ENCODE data around the gene ARID1B. TPM values are rescaled to one million over a fixed set of nuclear protein-coding genes. Genes with fewer than 3 reads are reported as not detected.
A peak's percentile ranks its signal among the peaks of the same experiment; 100 is the strongest.

ARID1B gene
- total RNA-seq, 2 donors from 2014 or later = 62.9 to 71.6 TPM

GRCh38 chr6:157066781-157067491 is 289.8 kb downstream of the ARID1B start:
- Mint-ChIP-seq H3K4me3 (peak overlapping the region in 1 of 2 donors; percentile 30), H3K9me3 (no peaks in the 10 kb centered on the region), H3K4me1 (ENCODE audit: low read depth) (peaks cover 70% of the 10 kb centered on the region), H3K27ac (no peak overlapping the region), H3K36me3 (ENCODE audit: insufficient read depth in 2 of 2) (no peaks in the 10 kb centered on the region), H3K27me3 (ENCODE audit: low read depth) (no peaks in the 10 kb centered on the region)
- no peak for ATAC-seq (replicated peaks in 1 of 2)
- no peak for DNase-seq

GRCh38 chr6:157067507-157067906 is 290.3 kb downstream of the ARID1B start:
- Mint-ChIP-seq H3K36me3 (ENCODE audit: insufficient read depth in 2 of 2) (no peaks in the 10 kb centered on the region), H3K9me3 (no peaks in the 10 kb centered on the region), H3K4me1 (ENCODE audit: low read depth) (peaks cover 70% of the 10 kb centered on the region), H3K27me3 (ENCODE audit: low read depth) (no peaks in the 10 kb centered on the region), H3K27ac (no peak overlapping the region), H3K4me3 (no peak overlapping the region)
- ATAC-seq (replicated peaks in 1 of 2) (no peak), DNase-seq (no peak)

- Mint-ChIP-seq H3K9me3 (no peaks in the 10 kb centered on the region), H3K27me3 (ENCODE audit: low read depth) (no peaks in the 10 kb centered on the region), H3K4me1 (ENCODE audit: low read depth) (peaks cover 60% of the 10 kb centered on the region), H3K36me3 (ENCODE audit: insufficient read depth in 2 of 2) (peaks cover 0 to 3% of the 10 kb centered on the region in 2 donors), H3K4me3 (peak overlapping the region; percentile 53 to 88), H3K27ac (peak overlapping the region; percentile 80)
- DNase-seq (no peak), ATAC-seq (replicated peaks in 1 of 2) (peak; percentile 93 to 94)
These were observed 291.6 kb downstream of the ARID1B start for GRCh38 chr6:157068691-157069324.

GRCh38 chr6:157069585-157069984 is 292.4 kb downstream of the ARID1B start:
- H3K4me3 Mint-ChIP-seq = peak overlapping the region; percentile 40 to 62

GRCh38 chr6:157070403-157071107 is 293.4 kb downstream of the ARID1B start:
- H3K27ac Mint-ChIP-seq = no peak overlapping the region
- DNase-seq = no peak
- H3K9me3 Mint-ChIP-seq = no peaks in the 10 kb centered on the region
- no peak overlapping the region for H3K4me3 Mint-ChIP-seq
- peaks cover 61% of the 10 kb centered on the region for H3K4me1 Mint-ChIP-seq (ENCODE audit: low read depth)
- peaks cover 0 to 3% of the 10 kb centered on the region in 2 donors for H3K36me3 Mint-ChIP-seq (ENCODE audit: insufficient read depth in 2 of 2)
- no peaks in the 10 kb centered on the region for H3K27me3 Mint-ChIP-seq (ENCODE audit: low read depth)
- ATAC-seq (replicated peaks in 1 of 2) = no peak

More at GRCh38 chr6:157069585-157069984, 292.4 kb downstream of the ARID1B start:
- H3K27me3 Mint-ChIP-seq (ENCODE audit: low read depth) = no peaks in the 10 kb centered on the region
- ATAC-seq (replicated peaks in 1 of 2) (no peak), DNase-seq (no peak)
- H3K27ac Mint-ChIP-seq = peak overlapping the region; percentile 50
- peaks cover 55% of the 10 kb centered on the region for H3K4me1 Mint-ChIP-seq (ENCODE audit: low read depth)
- peaks cover 0 to 3% of the 10 kb centered on the region in 2 donors for H3K36me3 Mint-ChIP-seq (ENCODE audit: insufficient read depth in 2 of 2)
- no peaks in the 10 kb centered on the region for H3K9me3 Mint-ChIP-seq

GRCh38 chr6:157072128-157072527 is 294.9 kb downstream of the ARID1B start:
- Mint-ChIP-seq H3K36me3 (ENCODE audit: insufficient read depth in 2 of 2) (peaks cover 0 to 3% of the 10 kb centered on the region in 2 donors), H3K9me3 (no peaks in the 10 kb centered on the region), H3K27me3 (ENCODE audit: low read depth) (no peaks in the 10 kb centered on the region), H3K4me3 (no peak overlapping the region), H3K27ac (no peak overlapping the region), H3K4me1 (ENCODE audit: low read depth) (peaks cover 62% of the 10 kb centered on the region)
- ATAC-seq (replicated peaks in 1 of 2) (no peak), DNase-seq (no peak)

- H3K27me3 Mint-ChIP-seq (ENCODE audit: low read depth) = no peaks in the 10 kb centered on the region
- DNase-seq (no peak), ATAC-seq (replicated peaks in 1 of 2) (no peak)
- no peak overlapping the region for H3K27ac Mint-ChIP-seq
- no peak overlapping the region for H3K4me3 Mint-ChIP-seq
- peaks cover 0 to 3% of the 10 kb centered on the region in 2 donors for H3K36me3 Mint-ChIP-seq (ENCODE audit: insufficient read depth in 2 of 2)
- H3K4me1 Mint-ChIP-seq (ENCODE audit: low read depth) = peaks cover 57% of the 10 kb centered on the region
- H3K9me3 Mint-ChIP-seq = no peaks in the 10 kb centered on the region
These were observed 296.4 kb downstream of the ARID1B start for GRCh38 chr6:157073596-157073995.

- Mint-ChIP-seq H3K4me3 (no peak overlapping the region), H3K9me3 (no peaks in the 10 kb centered on the region), H3K27ac (peak overlapping the region; percentile 84), H3K27me3 (ENCODE audit: low read depth) (no peaks in the 10 kb centered on the region), H3K36me3 (ENCODE audit: insufficient read depth in 2 of 2) (peaks cover 0 to 3% of the 10 kb centered on the region in 2 donors), H3K4me1 (ENCODE audit: low read depth) (peaks cover 54% of the 10 kb centered on the region)
- ATAC-seq (replicated peaks in 1 of 2) (no peak), DNase-seq (no peak)
These were observed 297.8 kb downstream of the ARID1B start for GRCh38 chr6:157074969-157075368.

- Mint-ChIP-seq H3K36me3 (ENCODE audit: insufficient read depth in 2 of 2) (peaks cover 0 to 3% of the 10 kb centered on the region in 2 donors), H3K4me1 (ENCODE audit: low read depth) (peaks cover 47% of the 10 kb centered on the region), H3K9me3 (no peaks in the 10 kb centered on the region), H3K4me3 (peak overlapping the region; percentile 68 to 85), H3K27ac (peak overlapping the region; percentile 84), H3K27me3 (ENCODE audit: low read depth) (no peaks in the 10 kb centered on the region)
- DNase-seq (peak; percentile 51 to 60), ATAC-seq (replicated peaks in 1 of 2) (peak; percentile 91 to 93)
These were observed 298.6 kb downstream of the ARID1B start for GRCh38 chr6:157075549-157076450.

- ATAC-seq (replicated peaks in 1 of 2) (no peak), DNase-seq (no peak)
- Mint-ChIP-seq H3K36me3 (ENCODE audit: insufficient read depth in 2 of 2) (peaks cover 0 to 3% of the 10 kb centered on the region in 2 donors), H3K9me3 (no peaks in the 10 kb centered on the region), H3K27ac (peak overlapping the region; percentile 84), H3K27me3 (ENCODE audit: low read depth) (no peaks in the 10 kb centered on the region), H3K4me3 (peak overlapping the region; percentile 22 to 85), H3K4me1 (ENCODE audit: low read depth) (peaks cover 48% of the 10 kb centered on the region)
These were observed 299.3 kb downstream of the ARID1B start for GRCh38 chr6:157076451-157076822.

- Mint-ChIP-seq H3K4me3 (peak overlapping the region in 1 of 2 donors; percentile 4), H3K36me3 (ENCODE audit: insufficient read depth in 2 of 2) (peaks cover 0 to 3% of the 10 kb centered on the region in 2 donors), H3K27ac (no peak overlapping the region), H3K4me1 (ENCODE audit: low read depth) (peaks cover 55% of the 10 kb centered on the region), H3K27me3 (ENCODE audit: low read depth) (no peaks in the 10 kb centered on the region), H3K9me3 (no peaks in the 10 kb centered on the region)
- DNase-seq (no peak), ATAC-seq (replicated peaks in 1 of 2) (no peak)
These were observed 300.1 kb downstream of the ARID1B start for GRCh38 chr6:157077251-157077650.

- H3K27me3 Mint-ChIP-seq (ENCODE audit: low read depth) = no peaks in the 10 kb centered on the region
- no peak overlapping the region for H3K4me3 Mint-ChIP-seq
- no peak overlapping the region for H3K27ac Mint-ChIP-seq
- ATAC-seq (replicated peaks in 1 of 2) (no peak), DNase-seq (no peak)
- no peaks in the 10 kb centered on the region for H3K9me3 Mint-ChIP-seq
- peaks cover 55% of the 10 kb centered on the region for H3K4me1 Mint-ChIP-seq (ENCODE audit: low read depth)
- peaks cover 0 to 3% of the 10 kb centered on the region in 2 donors for H3K36me3 Mint-ChIP-seq (ENCODE audit: insufficient read depth in 2 of 2)
These were observed 301.1 kb downstream of the ARID1B start for GRCh38 chr6:157078326-157078725.
